Transverse colon (tissue), 4 donors: ENCODE results near the gene SPTBN5.
"Not testable (repeated sequence)": the region's sequence is repeated elsewhere in the genome, so short reads cannot be mapped to it uniquely, and the experiment has no call there.

Experiments
- CTCF ChIP-seq, 5 experiments: fragments of 200-600 bp in 3 of 5; fragments of 450-650 bp in 2 of 5; sonication (generic) in 3 of 5; IDR thresholded peaks; 1 replicate in 2 of 5; 2 replicates in 3 of 5; pipeline ENCODE4 v1.5.1; 2016 to 2017; ENCODE audit warnings: antibody characterized with exemption in 5 of 5, inconsistent platforms in 3 of 5, mild to moderate bottlenecking in 2 of 5, moderate library complexity in 1 of 5
- POLR2AphosphoS5 ChIP-seq, 3 donors: sonication (generic); formaldehyde crosslinking; IDR thresholded peaks; one replicate each; pipeline ENCODE4 v1.6.1; 2016; ENCODE audit warnings: antibody characterized with exemption in 3 of 3

- TF ChIP-seq CTCF, POLR2AphosphoS5 (IDR thresholded peaks at IDR 0.05): not testable (repeated sequence)
Measured at GRCh38 chr15:41831291-41831690, 62.6 kb downstream of the SPTBN5 start.
